GM23338 (cell line): Measurements from ENCODE around the gene HOXD9.

Source experiments
- CTCF ChIP-seq, 2 experiments: fragments of 200-600 bp in 1 of 2; sonication (generic) in 1 of 2; conservative IDR thresholded peaks; 2 replicates each; pipeline versions ENCODE4 v1.5.1 to v1.6.1; 2016 to 2017; ENCODE audit warnings: antibody characterized with exemption in 2 of 2, low read depth in 2 of 2, mild to moderate bottlenecking in 2 of 2, moderate library complexity in 1 of 2
- EZH2 ChIP-seq: fragments of 200-600 bp; sonication (generic); IDR thresholded peaks from one replicate; pipeline ENCODE4 v1.8.0; 2017; ENCODE audit warnings: antibody characterized with exemption, mild to moderate bottlenecking, low read depth; ENCODE audit not compliant: unreplicated experiment
- EZH2phosphoT487 ChIP-seq: fragments of 200-600 bp; sonication (generic); IDR thresholded peaks from one replicate; pipeline ENCODE4 v1.8.1; 2018; ENCODE audit warnings: antibody characterized with exemption; ENCODE audit not compliant: unreplicated experiment
- POLR2AphosphoS5 ChIP-seq: IDR thresholded peaks from 2 replicates; pipeline ENCODE4 v1.6.1; 2016; ENCODE audit warnings: antibody characterized with exemption, low read depth
- REST ChIP-seq: IDR thresholded peaks from one replicate; pipeline ENCODE4 v1.6.1; 2018; ENCODE audit warnings: antibody characterized with exemption; ENCODE audit not compliant: unreplicated experiment
- ZNF114 ChIP-seq: fragments of 250-450 bp; sonication (Bioruptor Pico); IDR thresholded peaks from 2 replicates; pipeline ENCODE4 v1.5.0; 2020; ENCODE audit warnings: mild to moderate bottlenecking, moderate library complexity
- ZNF331 ChIP-seq: fragments of 250-450 bp; sonication (Bioruptor Pico); IDR thresholded peaks from 2 replicates; pipeline ENCODE4 v1.5.0; 2020; ENCODE audit warnings: low read depth, mild to moderate bottlenecking, moderate library complexity

- no peak for TF ChIP-seq POLR2AphosphoS5
- TF ChIP-seq CTCF (conservative IDR thresholded peaks at IDR 0.05; ENCODE audit: low read depth in 2 of 2) = no peak
- no peak for TF ChIP-seq REST
- peak; percentile 97 for TF ChIP-seq EZH2
- TF ChIP-seq ZNF331 (CRISPR knock-in tag) = no peak
- TF ChIP-seq ZNF114 (CRISPR knock-in tag) = no peak
- TF ChIP-seq EZH2phosphoT487 = peak; percentile 91
These were observed 13.2 kb upstream of the HOXD9 start for GRCh38 chr2:176109192-176109901.
